ENCODE measurements around the gene ADISSP. TPM values are rescaled to one million over a fixed set of nuclear protein-coding genes. Genes with fewer than 3 reads are reported as not detected.

The ADISSP gene
- total and polyA plus RNA-seq, 2 of the 8 experiments (the other 6 are each of a cell fraction or from before 2014, with no cell fraction given): 111 to 141 TPM

DNA sequence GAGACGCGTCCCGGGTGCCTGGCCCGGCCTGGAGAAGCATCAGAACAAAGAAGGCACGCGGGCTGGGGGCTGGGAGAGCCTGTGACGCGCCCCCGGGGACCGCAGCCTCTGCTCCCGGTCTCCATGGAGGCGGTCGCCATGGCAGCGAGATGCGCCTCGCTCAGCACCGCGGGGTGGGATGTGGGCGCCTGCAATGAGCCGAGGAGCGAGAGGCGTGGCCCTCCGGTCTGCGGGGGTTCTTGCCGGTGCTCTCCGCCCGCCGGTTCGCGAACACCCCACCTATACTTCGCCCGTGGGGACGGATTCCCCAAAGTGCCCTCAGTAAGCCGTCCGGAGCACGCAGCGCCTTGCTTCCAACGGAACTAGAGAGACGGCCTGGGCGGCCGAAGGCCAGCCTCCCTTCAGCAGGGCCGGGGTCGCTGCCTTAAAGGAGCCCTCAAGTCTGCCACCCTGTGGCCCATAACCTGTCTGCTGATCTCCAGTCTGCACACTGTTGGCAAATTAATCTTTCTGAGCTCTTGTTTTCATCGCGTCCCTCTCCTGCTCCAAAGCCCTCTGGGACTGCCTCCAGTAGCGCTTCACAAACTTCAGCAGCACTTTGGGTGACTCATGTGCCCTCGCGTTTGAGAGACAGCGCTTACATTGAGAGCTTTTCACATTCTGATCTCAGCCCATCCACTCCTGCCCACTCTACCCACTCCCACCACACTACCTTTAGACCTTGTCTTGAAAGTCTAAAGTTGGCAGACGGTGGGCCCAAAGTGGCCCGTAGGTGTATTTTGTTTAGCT is 983 bp upstream of the ADISSP start (continued):
- TF ChIP-seq, protein P1, sequence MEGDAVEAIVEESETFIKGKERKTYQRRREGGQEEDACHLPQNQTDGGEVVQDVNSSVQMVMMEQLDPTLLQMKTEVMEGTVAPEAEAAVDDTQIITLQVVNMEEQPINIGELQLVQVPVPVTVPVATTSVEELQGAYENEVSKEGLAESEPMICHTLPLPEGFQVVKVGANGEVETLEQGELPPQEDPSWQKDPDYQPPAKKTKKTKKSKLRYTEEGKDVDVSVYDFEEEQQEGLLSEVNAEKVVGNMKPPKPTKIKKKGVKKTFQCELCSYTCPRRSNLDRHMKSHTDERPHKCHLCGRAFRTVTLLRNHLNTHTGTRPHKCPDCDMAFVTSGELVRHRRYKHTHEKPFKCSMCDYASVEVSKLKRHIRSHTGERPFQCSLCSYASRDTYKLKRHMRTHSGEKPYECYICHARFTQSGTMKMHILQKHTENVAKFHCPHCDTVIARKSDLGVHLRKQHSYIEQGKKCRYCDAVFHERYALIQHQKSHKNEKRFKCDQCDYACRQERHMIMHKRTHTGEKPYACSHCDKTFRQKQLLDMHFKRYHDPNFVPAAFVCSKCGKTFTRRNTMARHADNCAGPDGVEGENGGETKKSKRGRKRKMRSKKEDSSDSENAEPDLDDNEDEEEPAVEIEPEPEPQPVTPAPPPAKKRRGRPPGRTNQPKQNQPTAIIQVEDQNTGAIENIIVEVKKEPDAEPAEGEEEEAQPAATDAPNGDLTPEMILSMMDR (IDR thresholded peaks at IDR 0.05; ENCODE audit: control extremely low read depth in 1 of 3, insufficient read depth in 1 of 3, low read depth in 1 of 3, low read length in 3 of 3): peak; percentile 60 to 77 (median 76)
- TF ChIP-seq, protein P2, sequence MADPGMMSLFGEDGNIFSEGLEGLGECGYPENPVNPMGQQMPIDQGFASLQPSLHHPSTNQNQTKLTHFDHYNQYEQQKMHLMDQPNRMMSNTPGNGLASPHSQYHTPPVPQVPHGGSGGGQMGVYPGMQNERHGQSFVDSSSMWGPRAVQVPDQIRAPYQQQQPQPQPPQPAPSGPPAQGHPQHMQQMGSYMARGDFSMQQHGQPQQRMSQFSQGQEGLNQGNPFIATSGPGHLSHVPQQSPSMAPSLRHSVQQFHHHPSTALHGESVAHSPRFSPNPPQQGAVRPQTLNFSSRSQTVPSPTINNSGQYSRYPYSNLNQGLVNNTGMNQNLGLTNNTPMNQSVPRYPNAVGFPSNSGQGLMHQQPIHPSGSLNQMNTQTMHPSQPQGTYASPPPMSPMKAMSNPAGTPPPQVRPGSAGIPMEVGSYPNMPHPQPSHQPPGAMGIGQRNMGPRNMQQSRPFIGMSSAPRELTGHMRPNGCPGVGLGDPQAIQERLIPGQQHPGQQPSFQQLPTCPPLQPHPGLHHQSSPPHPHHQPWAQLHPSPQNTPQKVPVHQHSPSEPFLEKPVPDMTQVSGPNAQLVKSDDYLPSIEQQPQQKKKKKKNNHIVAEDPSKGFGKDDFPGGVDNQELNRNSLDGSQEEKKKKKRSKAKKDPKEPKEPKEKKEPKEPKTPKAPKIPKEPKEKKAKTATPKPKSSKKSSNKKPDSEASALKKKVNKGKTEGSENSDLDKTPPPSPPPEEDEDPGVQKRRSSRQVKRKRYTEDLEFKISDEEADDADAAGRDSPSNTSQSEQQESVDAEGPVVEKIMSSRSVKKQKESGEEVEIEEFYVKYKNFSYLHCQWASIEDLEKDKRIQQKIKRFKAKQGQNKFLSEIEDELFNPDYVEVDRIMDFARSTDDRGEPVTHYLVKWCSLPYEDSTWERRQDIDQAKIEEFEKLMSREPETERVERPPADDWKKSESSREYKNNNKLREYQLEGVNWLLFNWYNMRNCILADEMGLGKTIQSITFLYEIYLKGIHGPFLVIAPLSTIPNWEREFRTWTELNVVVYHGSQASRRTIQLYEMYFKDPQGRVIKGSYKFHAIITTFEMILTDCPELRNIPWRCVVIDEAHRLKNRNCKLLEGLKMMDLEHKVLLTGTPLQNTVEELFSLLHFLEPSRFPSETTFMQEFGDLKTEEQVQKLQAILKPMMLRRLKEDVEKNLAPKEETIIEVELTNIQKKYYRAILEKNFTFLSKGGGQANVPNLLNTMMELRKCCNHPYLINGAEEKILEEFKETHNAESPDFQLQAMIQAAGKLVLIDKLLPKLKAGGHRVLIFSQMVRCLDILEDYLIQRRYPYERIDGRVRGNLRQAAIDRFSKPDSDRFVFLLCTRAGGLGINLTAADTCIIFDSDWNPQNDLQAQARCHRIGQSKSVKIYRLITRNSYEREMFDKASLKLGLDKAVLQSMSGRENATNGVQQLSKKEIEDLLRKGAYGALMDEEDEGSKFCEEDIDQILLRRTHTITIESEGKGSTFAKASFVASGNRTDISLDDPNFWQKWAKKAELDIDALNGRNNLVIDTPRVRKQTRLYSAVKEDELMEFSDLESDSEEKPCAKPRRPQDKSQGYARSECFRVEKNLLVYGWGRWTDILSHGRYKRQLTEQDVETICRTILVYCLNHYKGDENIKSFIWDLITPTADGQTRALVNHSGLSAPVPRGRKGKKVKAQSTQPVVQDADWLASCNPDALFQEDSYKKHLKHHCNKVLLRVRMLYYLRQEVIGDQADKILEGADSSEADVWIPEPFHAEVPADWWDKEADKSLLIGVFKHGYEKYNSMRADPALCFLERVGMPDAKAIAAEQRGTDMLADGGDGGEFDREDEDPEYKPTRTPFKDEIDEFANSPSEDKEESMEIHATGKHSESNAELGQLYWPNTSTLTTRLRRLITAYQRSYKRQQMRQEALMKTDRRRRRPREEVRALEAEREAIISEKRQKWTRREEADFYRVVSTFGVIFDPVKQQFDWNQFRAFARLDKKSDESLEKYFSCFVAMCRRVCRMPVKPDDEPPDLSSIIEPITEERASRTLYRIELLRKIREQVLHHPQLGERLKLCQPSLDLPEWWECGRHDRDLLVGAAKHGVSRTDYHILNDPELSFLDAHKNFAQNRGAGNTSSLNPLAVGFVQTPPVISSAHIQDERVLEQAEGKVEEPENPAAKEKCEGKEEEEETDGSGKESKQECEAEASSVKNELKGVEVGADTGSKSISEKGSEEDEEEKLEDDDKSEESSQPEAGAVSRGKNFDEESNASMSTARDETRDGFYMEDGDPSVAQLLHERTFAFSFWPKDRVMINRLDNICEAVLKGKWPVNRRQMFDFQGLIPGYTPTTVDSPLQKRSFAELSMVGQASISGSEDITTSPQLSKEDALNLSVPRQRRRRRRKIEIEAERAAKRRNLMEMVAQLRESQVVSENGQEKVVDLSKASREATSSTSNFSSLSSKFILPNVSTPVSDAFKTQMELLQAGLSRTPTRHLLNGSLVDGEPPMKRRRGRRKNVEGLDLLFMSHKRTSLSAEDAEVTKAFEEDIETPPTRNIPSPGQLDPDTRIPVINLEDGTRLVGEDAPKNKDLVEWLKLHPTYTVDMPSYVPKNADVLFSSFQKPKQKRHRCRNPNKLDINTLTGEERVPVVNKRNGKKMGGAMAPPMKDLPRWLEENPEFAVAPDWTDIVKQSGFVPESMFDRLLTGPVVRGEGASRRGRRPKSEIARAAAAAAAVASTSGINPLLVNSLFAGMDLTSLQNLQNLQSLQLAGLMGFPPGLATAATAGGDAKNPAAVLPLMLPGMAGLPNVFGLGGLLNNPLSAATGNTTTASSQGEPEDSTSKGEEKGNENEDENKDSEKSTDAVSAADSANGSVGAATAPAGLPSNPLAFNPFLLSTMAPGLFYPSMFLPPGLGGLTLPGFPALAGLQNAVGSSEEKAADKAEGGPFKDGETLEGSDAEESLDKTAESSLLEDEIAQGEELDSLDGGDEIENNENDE (IDR thresholded peaks at IDR 0.05; ENCODE audit: insufficient replicate concordance, low read length): no peak
- peak; percentile 48 to 58 for TF ChIP-seq RAD21 (IDR thresholded peaks at IDR 0.05 in 1 of 2, conservative IDR thresholded peaks at IDR 0.05 in 1 of 2; ENCODE audit: low read depth in 2 of 2, low read length in 2 of 2)
- TF ChIP-seq KDM1A (IDR thresholded peaks at IDR 0.05; ENCODE audit: borderline replicate concordance, low read length): peak; percentile 19; the same call in 1 of the 2 replicates
- TF ChIP-seq PHF8 (conservative IDR thresholded peaks at IDR 0.05; ENCODE audit: low read depth, low read length): 0 out of 2 replicates have a peak, but pooled peaks have one; percentile 23
- TF ChIP-seq CEBPB (IDR thresholded peaks at IDR 0.05; ENCODE audit: low read depth, low read length): no peak
